Measurements from ENCODE around the gene NHSL1.

DNA sequence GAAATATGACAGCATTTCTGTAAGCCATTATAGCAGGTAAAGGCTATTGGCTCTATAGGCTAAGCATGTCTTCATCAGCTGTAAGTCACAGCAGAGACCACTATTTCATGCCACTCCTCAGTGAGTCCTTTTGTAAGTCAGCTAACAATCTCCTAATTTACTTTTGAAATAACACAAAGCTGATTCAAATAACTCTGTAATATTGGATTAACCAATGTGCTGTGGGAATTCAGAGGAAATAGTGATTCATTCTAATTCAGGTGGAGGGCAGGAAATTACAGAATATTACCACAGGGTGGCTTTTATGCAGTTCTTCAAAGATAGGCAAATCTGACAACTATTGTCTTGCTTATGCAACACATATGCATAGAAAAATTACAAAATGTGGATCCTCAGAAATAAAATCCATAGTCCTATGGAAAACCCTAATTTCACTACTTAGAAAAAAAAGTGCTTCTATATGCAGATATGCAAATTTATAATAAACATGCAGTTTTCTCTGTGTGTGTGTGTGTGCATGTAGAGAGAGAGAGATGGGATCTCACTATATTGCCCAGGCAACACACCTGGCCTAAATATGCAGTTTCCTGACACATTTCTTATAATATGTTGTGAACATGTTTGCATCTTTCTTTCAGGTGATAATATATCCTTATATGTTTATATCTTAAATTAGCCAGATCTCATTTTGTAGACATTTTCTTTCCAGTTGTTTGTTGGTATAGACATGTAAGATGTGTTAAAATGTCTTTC lies 126.4 kb downstream of the NHSL1 start:
- TF ChIP-seq ZNF202 (tag by site-specific recombination; IDR thresholded peaks at IDR 0.05; ENCODE audit: borderline replicate concordance) (no peak), CTCF (tag by site-specific recombination; IDR thresholded peaks at IDR 0.05) (no peak), ZNF629 (tag by site-specific recombination; IDR thresholded peaks at IDR 0.05) (no peak), ZNF280D (tag by site-specific recombination; IDR thresholded peaks at IDR 0.05) (no peak), ZNF560 (tag by site-specific recombination; IDR thresholded peaks at IDR 0.05; ENCODE audit: borderline replicate concordance) (no peak), YY1 (tag by site-specific recombination; IDR thresholded peaks at IDR 0.05) (no peak), ZNF174 (tag by site-specific recombination; IDR thresholded peaks at IDR 0.05) (no peak), OVOL3 (tag by site-specific recombination; IDR thresholded peaks at IDR 0.05) (no peak), ZNF544 (tag by site-specific recombination; IDR thresholded peaks at IDR 0.05) (no peak), ZNF521 (tag by site-specific recombination; IDR thresholded peaks at IDR 0.05) (no peak)
